Astrocyte (in vitro differentiated cells and primary cell): ENCODE measurements around the gene PCBP3. TPM values are rescaled to one million over a fixed set of nuclear protein-coding genes. Genes with fewer than 3 reads are reported as not detected.
A peak's percentile ranks its signal among the peaks of the same experiment; 100 is the strongest.

Experiments used
- DNase-seq: peaks from one replicate; pipeline ENCODE4 v3.0.0-alpha.2; 2010; ENCODE audit warnings: low read depth
- FAIRE-seq: peaks from 2 replicates; lab custom pipeline; 2011; peaks lifted over from hg19 to GRCh38; lab: Jason Lieb, UNC
- H2AFZ ChIP-seq: 2 replicates; pipeline ENCODE4 v1.6.0; 2012; ENCODE audit warnings: low read depth, low read length, inconsistent platforms
- H3K27ac ChIP-seq: 2 replicates; pipeline ENCODE4 v1.5.1; 2011; ENCODE audit warnings: low read depth, low read length, inconsistent platforms
- H3K27me3 ChIP-seq: 2 replicates; pipeline ENCODE4 v1.6.0; 2011; ENCODE audit warnings: low read length, inconsistent platforms; ENCODE audit not compliant: insufficient read depth
- H3K36me3 ChIP-seq: 2 replicates; pipeline ENCODE4 v1.5.1; 2011; ENCODE audit warnings: low read length, inconsistent platforms; ENCODE audit not compliant: insufficient read depth
- H3K4me1 ChIP-seq: 2 replicates; pipeline ENCODE4 v1.5.1; 2011; ENCODE audit warnings: low read length, inconsistent platforms; ENCODE audit not compliant: insufficient read depth
- H3K4me2 ChIP-seq: 2 replicates; pipeline ENCODE4 v1.6.0; 2012; ENCODE audit warnings: low read length, inconsistent platforms
- H3K4me3 ChIP-seq: 2 replicates; pipeline ENCODE4 v1.5.1; 2011; ENCODE audit warnings: low read depth, mild to moderate bottlenecking, low read length, inconsistent platforms; ENCODE audit not compliant: insufficient read depth
- H3K79me2 ChIP-seq: 2 replicates; pipeline ENCODE4 v1.6.0; 2012; ENCODE audit warnings: mild to moderate bottlenecking, low read length, inconsistent platforms; ENCODE audit not compliant: insufficient read depth
- H3K9ac ChIP-seq: 2 replicates; pipeline ENCODE4 v1.6.0; 2012; ENCODE audit warnings: mild to moderate bottlenecking, low read length, inconsistent platforms
- H3K9me3 ChIP-seq: 2 replicates; pipeline ENCODE4 v1.5.1; 2012; ENCODE audit warnings: low read depth, mild to moderate bottlenecking, low read length, inconsistent platforms; ENCODE audit not compliant: insufficient read depth
- H4K20me1 ChIP-seq: 2 replicates; pipeline ENCODE4 v1.6.0; 2012; ENCODE audit warnings: low read length, inconsistent platforms; ENCODE audit not compliant: insufficient read depth
- H3K27ac Mint-ChIP-seq: one replicate; pipeline ENCODE4 v1.8.0; 2021; ENCODE audit warnings: mild to moderate bottlenecking, mixed read lengths; ENCODE audit not compliant: unreplicated experiment
- H3K27me3 Mint-ChIP-seq: one replicate; pipeline ENCODE4 v1.8.0; 2021; ENCODE audit warnings: low read depth, mixed read lengths; ENCODE audit not compliant: unreplicated experiment
- H3K36me3 Mint-ChIP-seq: one replicate; pipeline ENCODE4 v1.8.0; 2021; ENCODE audit warnings: low read depth, mixed read lengths; ENCODE audit not compliant: unreplicated experiment
- H3K4me1 Mint-ChIP-seq: one replicate; pipeline ENCODE4 v1.8.0; 2021; ENCODE audit warnings: low read depth, mixed read lengths; ENCODE audit not compliant: unreplicated experiment
- H3K4me3 Mint-ChIP-seq: one replicate; pipeline ENCODE4 v1.8.0; 2021; ENCODE audit warnings: mild to moderate bottlenecking, moderate library complexity, mixed read lengths; ENCODE audit not compliant: unreplicated experiment
- H3K9me3 Mint-ChIP-seq: one replicate; pipeline ENCODE4 v1.8.0; 2021; ENCODE audit warnings: mild to moderate bottlenecking, mixed read lengths; ENCODE audit not compliant: unreplicated experiment
- EZH2 ChIP-seq: IDR thresholded peaks from 2 replicates; pipeline ENCODE4 v1.6.1; 2012; ENCODE audit warnings: mild to moderate bottlenecking, low read length, inconsistent platforms; ENCODE audit not compliant: insufficient read depth
- total RNA-seq: library from RNA; stranded (reverse); gene quantifications from 2 replicates; pipeline ENCODE4 v1.2.1, GENCODE V29; 2021
- TF ChIP-seq, protein P1 (sequence below): IDR thresholded peaks from 2 replicates; pipeline ENCODE4 v1.5.1; 2011; ENCODE audit warnings: low read depth, mild to moderate bottlenecking, inconsistent platforms, low read length, moderate library complexity; ENCODE audit not compliant: insufficient read depth

The PCBP3 gene
- total RNA-seq, 1 donor from 2014 or later: 1.8 TPM

DNA sequence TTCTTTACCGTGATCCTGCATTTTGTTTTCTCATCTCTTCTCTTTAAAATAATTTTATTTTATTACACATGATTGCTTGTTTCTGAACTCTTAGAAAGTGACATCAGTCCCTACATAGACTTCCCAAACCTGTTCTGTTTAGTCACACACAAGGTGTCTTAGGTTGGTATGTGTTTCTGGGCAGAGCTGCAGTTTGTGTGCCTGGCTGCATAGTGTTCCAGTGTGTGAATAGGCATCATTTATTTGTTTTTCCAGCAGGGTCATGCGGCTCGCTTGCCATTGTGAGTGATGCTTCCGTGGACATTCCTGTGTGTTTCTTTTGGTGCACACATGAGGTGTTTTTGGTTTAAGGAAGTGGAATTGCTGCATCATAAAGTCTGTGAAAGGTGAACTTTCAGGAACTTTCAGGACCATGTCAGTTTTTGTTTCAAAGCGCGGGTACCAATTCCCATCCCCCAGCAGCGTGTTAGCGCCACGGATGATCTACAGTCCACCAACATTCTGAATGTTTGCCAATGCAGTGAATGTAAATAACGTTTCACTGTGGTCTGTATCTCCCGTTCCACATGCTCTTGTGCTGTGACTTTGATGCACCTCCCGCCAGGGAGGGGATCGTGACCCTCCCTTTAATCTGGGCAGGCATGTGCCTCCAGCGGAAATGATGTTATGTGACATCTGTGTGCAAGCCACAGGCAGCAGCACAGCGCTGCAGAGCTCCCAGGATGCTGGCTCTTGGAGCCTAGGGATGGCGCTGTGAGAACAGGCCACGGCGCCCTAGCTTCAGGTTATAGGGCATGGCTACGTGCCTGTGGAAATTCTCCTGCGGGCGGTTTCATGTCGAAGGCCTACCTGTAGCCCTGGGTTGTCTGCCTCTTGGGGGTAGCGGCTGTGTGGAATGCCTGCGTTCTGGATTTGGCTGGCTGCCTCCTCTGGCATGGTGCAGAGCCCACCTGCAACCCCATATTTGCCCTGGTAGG lies 193.5 kb downstream of the PCBP3 start:
- Histone ChIP-seq H4K20me1 (no peaks in the 10 kb centered on the region), H2AFZ (no peak overlapping the region), H3K9me3 (peaks cover 5% of the 10 kb centered on the region), H3K79me2 (no peaks in the 10 kb centered on the region), H3K4me3 (no peak overlapping the region), H3K27ac (no peak overlapping the region), H3K27me3 (no peaks in the 10 kb centered on the region), H3K9ac (no peak overlapping the region), H3K4me1 (peaks cover 6% of the 10 kb centered on the region), H3K36me3 (no peaks in the 10 kb centered on the region), H3K4me2 (no peak overlapping the region)
- TF ChIP-seq, protein P1, sequence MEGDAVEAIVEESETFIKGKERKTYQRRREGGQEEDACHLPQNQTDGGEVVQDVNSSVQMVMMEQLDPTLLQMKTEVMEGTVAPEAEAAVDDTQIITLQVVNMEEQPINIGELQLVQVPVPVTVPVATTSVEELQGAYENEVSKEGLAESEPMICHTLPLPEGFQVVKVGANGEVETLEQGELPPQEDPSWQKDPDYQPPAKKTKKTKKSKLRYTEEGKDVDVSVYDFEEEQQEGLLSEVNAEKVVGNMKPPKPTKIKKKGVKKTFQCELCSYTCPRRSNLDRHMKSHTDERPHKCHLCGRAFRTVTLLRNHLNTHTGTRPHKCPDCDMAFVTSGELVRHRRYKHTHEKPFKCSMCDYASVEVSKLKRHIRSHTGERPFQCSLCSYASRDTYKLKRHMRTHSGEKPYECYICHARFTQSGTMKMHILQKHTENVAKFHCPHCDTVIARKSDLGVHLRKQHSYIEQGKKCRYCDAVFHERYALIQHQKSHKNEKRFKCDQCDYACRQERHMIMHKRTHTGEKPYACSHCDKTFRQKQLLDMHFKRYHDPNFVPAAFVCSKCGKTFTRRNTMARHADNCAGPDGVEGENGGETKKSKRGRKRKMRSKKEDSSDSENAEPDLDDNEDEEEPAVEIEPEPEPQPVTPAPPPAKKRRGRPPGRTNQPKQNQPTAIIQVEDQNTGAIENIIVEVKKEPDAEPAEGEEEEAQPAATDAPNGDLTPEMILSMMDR: no peak
- no peak for TF ChIP-seq EZH2
- Mint-ChIP-seq H3K9me3 (peaks cover 10% of the 10 kb centered on the region), H3K27me3 (peaks cover 3% of the 10 kb centered on the region), H3K36me3 (peaks cover 14% of the 10 kb centered on the region), H3K4me1 (peaks cover 3% of the 10 kb centered on the region), H3K27ac (no peak overlapping the region), H3K4me3 (no peak overlapping the region)
- FAIRE-seq (no peak), DNase-seq (no peak)

DNA sequence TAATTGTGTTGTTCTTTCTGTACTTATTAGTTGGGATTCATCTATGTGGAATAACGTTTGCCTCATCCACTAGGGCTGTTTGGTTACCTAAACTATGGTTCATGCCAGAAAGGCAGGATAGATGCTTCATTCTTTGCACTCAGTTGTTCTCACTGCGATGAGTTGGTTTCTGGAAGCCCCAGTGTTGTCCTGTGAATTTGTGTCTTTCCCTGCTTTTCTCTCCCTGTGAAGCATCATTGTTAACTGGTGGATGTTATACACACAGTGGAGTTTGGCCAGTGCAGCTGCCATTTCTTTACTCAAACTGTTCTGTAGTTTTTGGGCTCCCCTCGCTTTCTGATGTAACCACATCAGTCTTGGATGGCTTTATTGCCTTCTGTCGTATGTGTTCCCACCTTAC lies 194.4 kb downstream of the PCBP3 start:
- FAIRE-seq (no peak), DNase-seq (no peak)
- peaks cover 3% of the 10 kb centered on the region for H3K4me1 Mint-ChIP-seq
- H4K20me1 ChIP-seq: no peaks in the 10 kb centered on the region
- peaks cover 10% of the 10 kb centered on the region for H3K9me3 Mint-ChIP-seq
- no peak overlapping the region for H2AFZ ChIP-seq
- H3K27me3 Mint-ChIP-seq: peaks cover 3% of the 10 kb centered on the region
- no peak overlapping the region for H3K4me2 ChIP-seq
- H3K36me3 Mint-ChIP-seq: peaks cover 11% of the 10 kb centered on the region
- H3K27ac ChIP-seq: no peak overlapping the region
- no peak overlapping the region for H3K27ac Mint-ChIP-seq
- H3K27me3 ChIP-seq: no peaks in the 10 kb centered on the region
- no peak for TF ChIP-seq EZH2
- TF ChIP-seq, protein P1: no peak
- no peak overlapping the region for H3K9ac ChIP-seq
- no peak overlapping the region for H3K4me3 Mint-ChIP-seq
- peaks cover 5% of the 10 kb centered on the region for H3K9me3 ChIP-seq
- H3K79me2 ChIP-seq: no peaks in the 10 kb centered on the region
- H3K4me1 ChIP-seq: peaks cover 6% of the 10 kb centered on the region
- no peaks in the 10 kb centered on the region for H3K36me3 ChIP-seq
- no peak overlapping the region for H3K4me3 ChIP-seq

DNA sequence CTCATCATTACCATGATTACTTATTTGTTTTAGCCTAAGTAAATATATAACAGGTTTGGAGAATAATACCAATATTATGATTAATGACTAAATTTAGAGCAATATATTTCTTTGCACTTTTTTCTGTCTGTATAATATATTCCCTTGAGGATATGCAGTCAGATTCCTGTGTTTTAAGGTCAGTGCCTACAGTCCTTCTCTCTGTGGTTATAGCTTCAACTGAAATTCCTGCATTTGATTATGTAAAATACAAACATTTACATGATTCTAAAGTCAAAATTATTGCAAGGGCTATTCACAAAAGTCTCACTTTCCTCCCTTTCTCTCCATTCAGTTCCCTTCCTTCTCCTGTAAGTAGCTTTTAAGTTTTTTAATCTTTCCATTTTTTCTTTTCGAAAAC lies 195.1 kb downstream of the PCBP3 start:
- DNase-seq (peak; percentile 18), FAIRE-seq (no peak)
- Histone ChIP-seq H3K9ac (no peak overlapping the region), H2AFZ (no peak overlapping the region), H3K9me3 (peaks cover 5% of the 10 kb centered on the region), H3K27ac (peak overlapping the region; percentile 42), H3K4me3 (no peak overlapping the region), H3K4me1 (peaks cover 6% of the 10 kb centered on the region), H3K4me2 (peak overlapping the region; percentile 44), H4K20me1 (no peaks in the 10 kb centered on the region), H3K27me3 (no peaks in the 10 kb centered on the region), H3K79me2 (no peaks in the 10 kb centered on the region), H3K36me3 (no peaks in the 10 kb centered on the region)
- Mint-ChIP-seq H3K9me3 (peaks cover 10% of the 10 kb centered on the region), H3K4me3 (no peak overlapping the region), H3K4me1 (peaks cover 3% of the 10 kb centered on the region), H3K36me3 (peaks cover 11% of the 10 kb centered on the region), H3K27ac (no peak overlapping the region), H3K27me3 (peaks cover 3% of the 10 kb centered on the region)
- no peak for TF ChIP-seq EZH2
- TF ChIP-seq, protein P1: no peak
